Measurements from ENCODE around the gene SERTAD3. TPM values are rescaled to one million over a fixed set of nuclear protein-coding genes. Genes with fewer than 3 reads are reported as not detected.
"Not testable (repeated sequence)": the region's sequence is repeated elsewhere in the genome, so short reads cannot be mapped to it uniquely, and the experiment has no call there.

The SERTAD3 gene
- polyA plus RNA-seq (2013, experiment 1 of 2; ENCODE audit: insufficient read length), result 31.6 TPM
- polyA plus RNA-seq (2013, experiment 2 of 2; ENCODE audit: insufficient read length), result 31.4 TPM

GRCh38 chr19:40444000-40444824 lies at the start of gene SERTAD3:
SERTAD3 (minus strand) TSS chr19:40444335; CDS start chr19:40442080, 2,255 bp downstream.
- peak; percentile 96 for DNase-seq

- DNase-seq, result no peak
These were observed 49.6 kb upstream of the SERTAD3 start for GRCh38 chr19:40493778-40494177.

GRCh38 chr19:40492274-40492673 lies 48.1 kb upstream of the SERTAD3 start:
- no peak for DNase-seq

GRCh38 chr19:40489882-40490230 lies 45.7 kb upstream of the SERTAD3 start:
- DNase-seq, result no peak

GRCh38 chr19:40486017-40486416 lies 41.9 kb upstream of the SERTAD3 start:
- DNase-seq, result no peak

GRCh38 chr19:40475878-40476644 lies 31.9 kb upstream of the SERTAD3 start:
- not testable (repeated sequence) for DNase-seq

GRCh38 chr19:40474737-40475136 lies 30.6 kb upstream of the SERTAD3 start:
- DNase-seq, result no peak

- DNase-seq, result no peak
These were observed 28.4 kb upstream of the SERTAD3 start for GRCh38 chr19:40472516-40472915.

GRCh38 chr19:40471111-40471510 lies 27.0 kb upstream of the SERTAD3 start:
- no peak for DNase-seq

- no peak for DNase-seq
These were observed 24.9 kb upstream of the SERTAD3 start for GRCh38 chr19:40469011-40469410.

- no peak for DNase-seq
These were observed 23.0 kb upstream of the SERTAD3 start, which contains the start of gene SPTBN4 for GRCh38 chr19:40466985-40467734. SPTBN4 (plus strand) TSS chr19:40467001; CDS start chr19:40472622, 5,621 bp downstream.

GRCh38 chr19:40466219-40466984 lies 22.3 kb upstream of the SERTAD3 start:
- no peak for DNase-seq

- peak; percentile 99 for DNase-seq
These were observed 21.6 kb upstream of the SERTAD3 start, which contains the start of gene BLVRB for GRCh38 chr19:40465557-40466218. BLVRB (minus strand) TSS chr19:40465745; CDS start chr19:40465688, 57 bp downstream.

- peak; percentile 73 for DNase-seq
These were observed 21.0 kb upstream of the SERTAD3 start for GRCh38 chr19:40465025-40465556.

GRCh38 chr19:40464059-40465024 lies 20.2 kb upstream of the SERTAD3 start:
- peak; percentile 86 for DNase-seq

GRCh38 chr19:40463587-40464037 lies 19.5 kb upstream of the SERTAD3 start:
- DNase-seq, result peak; percentile 41

GRCh38 chr19:40461669-40462221 lies 17.6 kb upstream of the SERTAD3 start:
- no peak for DNase-seq

GRCh38 chr19:40460185-40460584 lies 16.1 kb upstream of the SERTAD3 start:
- no peak for DNase-seq

- DNase-seq, result no peak
These were observed 14.5 kb upstream of the SERTAD3 start for GRCh38 chr19:40458597-40458974.

Data from fibroblast of skin of abdomen (primary cell).